ENCODE results near the gene DEFB132.

- TF ChIP-seq NFYB (IDR thresholded peaks at IDR 0.05; ENCODE audit: extremely low read depth, insufficient read length) (no peak), KLF10 (CRISPR knock-in tag; IDR thresholded peaks at IDR 0.05) (no peak), FOS (IDR thresholded peaks at IDR 0.05; ENCODE audit: extremely low read depth, insufficient read length) (no peak), POLR2AphosphoS5 (IDR thresholded peaks at IDR 0.05; ENCODE audit: control insufficient read depth, insufficient read depth, low read depth, low read length) (no peak), ZNF274 (IDR thresholded peaks at IDR 0.05; ENCODE audit: borderline replicate concordance, low read depth, low read length) (no peak), SMAD3 (CRISPR knock-in tag; conservative IDR thresholded peaks at IDR 0.05) (no peak)
Measured at GRCh38 chr20:215796-216195, 41.7 kb upstream of the DEFB132 start.
